ENCODE measurements around the gene FANCC. TPM values are rescaled to one million over a fixed set of nuclear protein-coding genes. Genes with fewer than 3 reads are reported as not detected.

Gene FANCC
- total and polyA plus RNA-seq, 2 of the 8 experiments (the other 6 are each of a cell fraction or from before 2014, with no cell fraction given), result 7.8 to 15.2 TPM

- no peak overlapping the region for H4K91ac ChIP-seq (replicated peaks; ENCODE audit: insufficient read length, low read length)
- DNase-seq (ENCODE audit: low read depth in 1 of 2, low spot score in 2 of 2) (no peak), FAIRE-seq (no peak)
- H2BK15ac ChIP-seq (ENCODE audit: low read length), result no peak overlapping the region
- no peak overlapping the region for H4K5ac ChIP-seq (ENCODE audit: insufficient read length, low read depth, low read length)
- no peaks in the 10 kb centered on the region for H3K27me3 ChIP-seq (replicated peaks in 1 of 4; ENCODE audit: control insufficient read depth in 3 of 4, extremely low read depth in 1 of 4, insufficient read depth in 3 of 4, low read length in 3 of 4)
- H2BK120ac ChIP-seq (replicated peaks; ENCODE audit: low read depth, low read length), result no peak overlapping the region
- H3K9me3 ChIP-seq (ENCODE audit: insufficient read depth in 2 of 2, low read depth in 1 of 2, low read length in 1 of 2), result peaks cover 0 to 3% of the 10 kb centered on the region in 2 experiments; a peak in 1 of 4 replicates
- H2AK5ac ChIP-seq (ENCODE audit: low read depth, low read length), result no peak overlapping the region
- no peak overlapping the region for H4K8ac ChIP-seq (ENCODE audit: extremely low read depth, insufficient read depth, low read length)
- H3K36me3 ChIP-seq (ENCODE audit: control insufficient read depth in 2 of 4, insufficient read depth in 4 of 4, low read length in 3 of 4), result peaks cover 0 to 3% (median 0%) of the 10 kb centered on the region in 4 experiments; a peak in 1 of 8 replicates
- H4K20me1 ChIP-seq (replicated peaks in 1 of 2; ENCODE audit: control insufficient read depth in 1 of 2, insufficient read depth in 2 of 2, low read length in 2 of 2), result no peaks in the 10 kb centered on the region
- ChIA-PET CTCF (ENCODE audit: partially characterized antibody) (interaction anchor here (1.4 to 5.7 kb wide), 3 partner anchors 9 to 24 kb away, joined by 3 to 22 read pairs (median 5); no protein-coding TSS in a partner anchor), POLR2A (ENCODE audit: partially characterized antibody) (no interaction called here)
- TF ChIP-seq EP300 (IDR thresholded peaks at IDR 0.05; ENCODE audit: borderline replicate concordance in 1 of 2, low read depth in 2 of 2, low read length in 2 of 2) (no peak), RAD21 (IDR thresholded peaks at IDR 0.05 in 1 of 2, conservative IDR thresholded peaks at IDR 0.05 in 1 of 2; ENCODE audit: low read depth in 2 of 2, low read length in 2 of 2) (no peak), MAX (IDR thresholded peaks at IDR 0.05) (no peak), RFX5 (IDR thresholded peaks at IDR 0.05; ENCODE audit: borderline replicate concordance, low read depth, low read length) (no peak), EZH2 (IDR thresholded peaks at IDR 0.05; ENCODE audit: low read depth, low read length, severe bottlenecking) (no peak), POLR2A (IDR thresholded peaks at IDR 0.05; ENCODE audit: control extremely low read depth in 1 of 2, low read depth in 2 of 2, low read length in 2 of 2) (no peak)
- H3K27ac ChIP-seq (ENCODE audit: low read depth, low read length), result no peak overlapping the region
- H3K18ac ChIP-seq (ENCODE audit: extremely low read depth, low read length), result no peak overlapping the region
- no peak overlapping the region for H3K4ac ChIP-seq (replicated peaks; ENCODE audit: insufficient read length, low read depth, low read length)
- no peak overlapping the region for H3K14ac ChIP-seq (ENCODE audit: insufficient read length)
- no peak overlapping the region for H2BK20ac ChIP-seq (ENCODE audit: low read length)
- no peaks in the 10 kb centered on the region; the same call in 1 of the 2 replicates for H3K79me1 ChIP-seq (ENCODE audit: low read depth, low read length)
- no peak overlapping the region; a peak in 1 of 7 replicates for H3K9ac ChIP-seq (replicated peaks in 1 of 4; ENCODE audit: extremely low read depth in 1 of 4, low read depth in 3 of 4, low read length in 3 of 4)
- WGBS, 2 experiments (ENCODE audit: extremely low coverage in 1 of 2, insufficient coverage in 1 of 2, insufficient read length in 1 of 2, insufficient replicate concordance in 2 of 2, low coverage in 1 of 2, low lambda C conversion rate in 2 of 2, missing lambda C conversion rate in 1 of 2), result 91% methylated on average over 9 of the region's 9 CpGs; no CpG with 5 or more reads in 1 of the 2 experiments
- no peak overlapping the region for H3K4me3 ChIP-seq (ENCODE audit: extremely low read depth in 1 of 4, insufficient read depth in 2 of 4, low read depth in 3 of 4, low read length in 4 of 4)
- H3K4me1 ChIP-seq (replicated peaks in 1 of 4; ENCODE audit: control insufficient read depth in 3 of 4, insufficient read depth in 4 of 4, low read length in 3 of 4), result peaks cover 0 to 4% (median 0%) of the 10 kb centered on the region in 4 experiments; a peak in 1 of 7 replicates
- H3K56ac ChIP-seq (replicated peaks; ENCODE audit: insufficient read length, low read depth, low read length), result no peak overlapping the region
- H3K23me2 ChIP-seq (ENCODE audit: low read depth, low read length), result no peaks in the 10 kb centered on the region
- no peak overlapping the region for H2AFZ ChIP-seq (ENCODE audit: low read length)
- no peak overlapping the region for H2BK5ac ChIP-seq (ENCODE audit: low read depth, low read length)
- no peak overlapping the region for H3K23ac ChIP-seq (ENCODE audit: insufficient read length)
- no peak overlapping the region for H2BK12ac ChIP-seq (ENCODE audit: low read depth, low read length)
- no peaks in the 10 kb centered on the region for H3K79me2 ChIP-seq (ENCODE audit: control insufficient read depth in 1 of 2, insufficient read depth in 2 of 2, low read length in 2 of 2)
- H3K4me2 ChIP-seq (ENCODE audit: insufficient read depth in 1 of 2, low read depth in 2 of 2, low read length in 2 of 2), result no peak overlapping the region
Measured at GRCh38 chr9:95250462-95251221, 66.9 kb downstream of the FANCC start.
